ENCODE results near the gene KBTBD7.

- TF ChIP-seq CTCF (IDR thresholded peaks at IDR 0.05; ENCODE audit: control extremely low read depth in 1 of 3, insufficient read depth in 1 of 3, low read depth in 1 of 3, low read length in 3 of 3) (no peak), POLR2A (IDR thresholded peaks at IDR 0.05; ENCODE audit: control extremely low read depth in 1 of 2, low read depth in 2 of 2, low read length in 2 of 2) (no peak), CHD2 (IDR thresholded peaks at IDR 0.05; ENCODE audit: low read length) (no peak), FOSL1 (IDR thresholded peaks at IDR 0.05; ENCODE audit: insufficient read depth, low read depth, low read length) (no peak), MAFK (IDR thresholded peaks at IDR 0.05; ENCODE audit: low read depth, low read length) (no peak), BCL11A (IDR thresholded peaks at IDR 0.05; ENCODE audit: low read depth in 2 of 2, low read length in 2 of 2) (no peak)
These were observed 37.4 kb upstream of the KBTBD7 start for GRCh38 chr13:41231786-41232185.
